GM11168 (cell line): ENCODE measurements around the gene RNU5D-1.
"Not testable (repeated sequence)": the region's sequence is repeated elsewhere in the genome, so short reads cannot be mapped to it uniquely, and the experiment has no call there.

Experiments used
- in situ Hi-C: fragments of 300-500 bp; cut with MboI; formaldehyde crosslinking; loops from one replicate; pipeline ENCODE4 v1.12.0; 2022; ENCODE audit warnings: low sequenced_read_pairs; ENCODE audit not compliant: unreplicated experiment

RNU5D-1 gene

GRCh38 chr1:44730741-44731512, at the start of gene RNU5D-1:
TSS of gene RNU5D-1 (minus strand) at chr1:44731170.
- in situ Hi-C loops: no loop called here

- in situ Hi-C loops: no loop called here
Measured at GRCh38 chr1:44780583-44781121, 49.7 kb upstream of the RNU5D-1 start.

DNA sequence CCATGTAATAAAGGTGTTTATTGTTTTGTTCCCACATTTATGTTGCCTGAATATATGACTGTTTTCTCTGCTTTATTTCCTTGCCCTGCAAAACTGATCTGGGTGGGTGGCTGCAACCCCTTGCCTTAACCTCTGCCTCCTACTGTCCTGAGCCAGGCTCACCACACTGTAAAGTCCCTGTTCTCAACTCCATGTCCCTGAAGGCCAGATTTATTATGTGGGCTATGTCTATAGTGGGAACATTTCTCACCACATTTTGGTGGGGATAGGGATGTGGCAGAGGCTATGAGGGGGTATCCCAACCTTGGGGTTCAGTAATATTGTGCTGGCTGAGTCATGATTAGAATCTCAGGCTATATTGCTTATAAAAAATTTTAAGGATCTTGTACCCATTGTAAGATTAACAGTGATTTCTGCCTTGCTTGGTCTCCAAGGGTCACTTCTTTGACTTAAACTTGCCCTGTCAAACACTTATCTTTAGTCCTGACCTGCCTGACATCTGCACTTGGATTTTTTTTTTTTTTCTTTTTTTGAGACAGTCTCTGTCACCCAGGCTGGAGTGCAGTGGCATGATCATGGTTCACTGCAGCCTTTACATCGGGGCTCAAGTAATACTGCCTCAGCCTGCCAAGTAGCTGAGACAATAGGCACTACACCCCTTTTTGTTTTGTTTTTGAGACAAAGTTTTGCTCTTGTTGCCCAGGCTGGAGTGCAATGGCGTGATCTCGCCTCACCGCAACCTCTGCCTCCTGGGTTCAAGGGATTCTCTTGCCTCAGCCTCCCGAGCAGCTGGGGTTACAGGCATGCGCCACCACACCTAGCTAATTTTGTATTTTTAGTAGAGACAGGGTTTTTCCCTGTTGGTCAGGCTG, 48.0 kb upstream of the RNU5D-1 start:
- in situ Hi-C loops: no loop called here

DNA sequence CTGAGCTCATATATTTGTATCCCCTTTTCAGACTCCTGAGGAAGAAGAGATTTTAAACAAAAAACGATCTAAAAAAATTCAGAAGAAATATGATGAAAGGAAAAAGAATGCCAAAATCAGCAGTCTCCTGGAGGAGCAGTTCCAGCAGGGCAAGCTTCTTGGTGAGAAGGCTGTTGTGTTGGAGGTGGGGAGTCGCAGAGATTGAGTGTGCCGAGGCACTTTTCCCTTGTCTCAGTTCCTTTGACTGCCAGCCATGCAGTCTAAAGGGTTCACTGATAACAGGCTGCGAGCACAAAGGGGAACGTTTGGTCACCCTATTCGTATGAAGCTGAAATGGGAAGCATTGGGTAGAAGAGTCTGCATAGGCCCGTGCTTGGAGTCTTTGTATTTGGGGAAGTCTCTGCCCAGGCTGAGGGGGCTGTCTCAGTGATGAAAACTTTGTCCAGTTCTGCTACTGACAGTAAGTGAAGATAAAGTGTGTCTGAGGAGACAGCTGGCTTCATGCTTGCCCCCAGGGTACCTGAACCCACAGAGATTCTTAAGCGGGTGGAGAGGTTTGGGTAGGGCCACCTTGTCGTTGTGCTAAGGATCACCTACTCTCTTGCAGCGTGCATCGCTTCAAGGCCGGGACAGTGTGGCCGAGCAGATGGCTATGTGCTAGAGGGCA, 47.1 kb upstream of the RNU5D-1 start:
- in situ Hi-C loops: no loop called here

DNA sequence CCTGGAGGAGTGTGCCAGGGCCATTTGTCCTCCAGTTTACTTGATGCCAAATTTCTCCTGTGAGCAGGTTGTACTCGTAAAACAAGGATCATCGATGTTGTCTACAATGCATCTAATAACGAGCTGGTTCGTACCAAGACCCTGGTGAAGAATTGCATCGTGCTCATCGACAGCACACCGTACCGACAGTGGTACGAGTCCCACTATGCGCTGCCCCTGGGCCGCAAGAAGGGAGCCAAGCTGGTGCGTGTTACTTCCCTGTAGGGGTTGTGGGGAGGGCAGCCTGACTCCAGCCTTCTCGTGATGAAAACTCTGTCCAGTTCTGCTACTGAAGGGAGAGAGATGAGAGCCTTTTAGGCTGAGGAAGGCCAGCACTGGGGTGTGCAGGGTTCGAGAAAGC, 46.6 kb upstream of the RNU5D-1 start:
- in situ Hi-C loops: no loop called here

GRCh38 chr1:44776730-44777068, 45.7 kb upstream of the RNU5D-1 start:
- in situ Hi-C loops: no loop called here

DNA sequence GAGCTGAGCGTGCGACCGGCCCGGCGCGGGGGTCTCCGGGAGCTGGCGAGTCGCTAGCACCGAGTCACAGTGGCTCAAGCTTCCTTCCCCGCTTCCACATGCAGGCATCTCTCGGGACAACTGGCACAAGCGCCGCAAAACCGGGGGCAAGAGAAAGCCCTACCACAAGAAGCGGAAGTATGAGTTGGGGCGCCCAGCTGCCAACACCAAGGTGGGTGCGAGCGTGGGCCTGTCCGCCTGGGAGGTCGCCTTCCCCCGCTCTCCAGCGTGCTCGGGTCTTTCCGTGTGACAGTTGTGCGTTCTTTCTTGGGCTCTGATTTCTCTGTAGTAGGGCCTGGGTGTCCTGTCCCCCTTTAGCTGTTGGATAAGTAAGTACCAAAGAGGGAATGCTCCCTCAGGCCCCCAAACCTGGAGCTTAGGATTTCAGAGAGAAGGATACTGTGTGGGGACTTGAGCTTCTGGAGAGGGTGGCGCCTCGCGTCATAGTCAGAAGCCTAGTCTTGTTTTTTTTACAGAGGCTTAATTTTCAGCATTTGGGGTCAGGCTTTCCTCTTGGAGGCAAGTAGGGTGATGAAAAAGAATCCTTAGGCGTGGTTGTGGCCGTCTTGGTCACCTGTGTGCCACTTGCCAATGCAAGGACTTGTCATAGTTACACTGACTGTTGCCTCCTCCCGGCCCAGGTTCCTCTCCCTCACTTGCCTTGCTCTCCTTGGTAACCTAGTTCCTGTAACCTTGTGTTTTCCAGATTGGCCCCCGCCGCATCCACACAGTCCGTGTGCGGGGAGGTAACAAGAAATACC, 45.2 kb upstream of the RNU5D-1 start:
- in situ Hi-C loops: no loop called here

DNA sequence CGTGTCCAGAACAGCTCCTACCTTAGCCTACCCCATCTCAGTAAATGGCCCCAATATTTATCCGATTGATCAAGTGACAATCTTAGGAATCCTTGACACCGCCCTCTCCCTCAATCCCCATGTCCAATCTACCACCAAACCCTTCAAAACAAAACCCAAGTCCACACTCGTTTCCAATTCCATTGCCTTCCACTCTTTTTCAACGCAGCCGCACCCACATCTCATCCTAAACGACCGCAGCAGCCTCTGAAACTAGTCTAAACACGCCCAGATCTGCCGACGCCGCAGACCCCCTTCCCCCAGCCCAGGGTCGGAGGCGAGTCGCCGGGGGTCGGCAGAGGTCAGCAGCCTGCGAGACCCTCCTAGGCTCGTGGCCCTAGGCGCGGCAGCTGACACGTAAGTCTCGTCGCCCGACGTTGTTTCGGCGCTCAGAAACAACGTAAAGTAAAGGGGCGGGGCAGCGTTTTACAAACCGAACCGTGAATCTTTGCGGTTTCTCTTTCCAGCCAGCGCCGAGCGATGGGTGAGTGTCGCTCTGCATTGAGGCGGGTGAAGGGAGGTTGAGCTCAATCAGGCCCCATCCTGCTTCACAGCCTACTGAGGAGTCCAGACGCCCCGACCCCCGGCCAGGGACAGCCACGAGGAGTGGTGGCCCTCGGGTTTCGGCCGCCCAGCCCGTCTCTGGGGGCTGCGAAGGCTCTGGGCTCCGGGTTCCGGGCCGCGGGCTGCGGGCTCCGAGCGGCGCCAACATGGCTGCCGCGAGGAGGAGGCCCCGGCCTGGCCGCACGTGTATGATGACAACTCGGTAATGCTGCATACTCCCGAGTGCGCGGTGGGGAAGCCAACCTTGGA, 44.3 kb upstream of the RNU5D-1 start, which contains the start of gene RPS8:
Gene RPS8 (plus strand): TSS at position 463 of the 852 bp plus-strand sequence. CDS start 57 bp downstream, at position 520.
- in situ Hi-C loops: no loop called here

DNA sequence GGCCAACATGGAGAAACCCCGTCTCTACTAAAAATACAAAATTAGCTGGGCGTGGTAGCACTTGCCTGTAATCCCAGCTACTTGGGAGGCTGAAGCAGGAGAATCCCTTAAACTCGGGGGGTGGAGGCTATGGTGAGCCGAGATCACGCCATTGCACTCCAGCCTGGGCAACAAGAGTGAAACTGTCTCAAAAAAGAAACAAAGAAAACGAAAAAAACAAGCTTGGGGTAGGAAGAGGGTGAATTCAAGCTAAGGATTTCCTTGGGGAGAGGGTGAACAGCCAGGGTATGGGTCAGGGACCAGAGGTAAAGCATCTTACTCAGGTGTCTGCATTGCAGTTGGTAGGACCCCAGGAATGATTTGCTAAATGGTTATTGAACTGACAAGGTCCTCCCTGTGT, 35.5 kb upstream of the RNU5D-1 start:
- in situ Hi-C loops: not testable (repeated sequence)

DNA sequence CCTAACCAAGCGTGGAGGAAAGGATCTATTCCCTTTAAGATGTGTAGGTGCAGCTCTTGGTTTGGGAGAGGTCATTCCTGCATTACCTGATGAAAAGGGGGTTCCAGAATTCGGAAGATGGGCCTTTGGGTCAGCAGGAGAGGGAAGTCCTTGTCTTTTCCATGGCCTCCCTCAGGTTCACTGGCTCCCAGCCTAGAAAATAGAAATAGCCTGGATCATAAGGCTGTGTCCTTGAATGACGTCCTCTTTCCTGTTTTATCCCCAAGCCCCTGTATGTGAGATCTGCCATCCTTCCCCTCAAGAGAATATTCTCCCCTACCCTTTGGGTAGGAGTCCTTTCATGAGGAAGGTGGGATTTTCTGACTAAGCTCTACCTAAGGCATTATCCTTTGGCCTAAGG, 29.9 kb upstream of the RNU5D-1 start:
- in situ Hi-C loops: no loop called here

DNA sequence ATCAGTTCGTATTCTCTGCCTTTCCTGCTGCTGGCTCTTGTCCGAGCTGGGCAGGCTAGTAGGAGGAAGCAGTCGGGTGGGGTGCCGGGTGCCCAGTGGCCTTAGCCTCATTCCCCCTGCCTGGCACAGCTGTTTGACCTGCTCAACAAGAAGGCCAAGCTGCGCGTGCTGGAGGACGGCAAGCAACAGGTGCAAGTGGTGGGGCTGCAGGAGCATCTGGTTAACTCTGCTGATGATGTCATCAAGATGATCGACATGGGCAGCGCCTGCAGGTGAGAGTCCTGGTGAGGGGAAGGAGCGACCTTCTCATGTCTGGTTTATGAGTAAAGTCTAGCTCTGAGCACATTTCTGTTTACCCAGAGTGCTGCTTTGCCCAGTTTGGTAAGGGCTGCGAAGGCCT, 28.1 kb upstream of the RNU5D-1 start:
- in situ Hi-C loops: no loop called here

DNA sequence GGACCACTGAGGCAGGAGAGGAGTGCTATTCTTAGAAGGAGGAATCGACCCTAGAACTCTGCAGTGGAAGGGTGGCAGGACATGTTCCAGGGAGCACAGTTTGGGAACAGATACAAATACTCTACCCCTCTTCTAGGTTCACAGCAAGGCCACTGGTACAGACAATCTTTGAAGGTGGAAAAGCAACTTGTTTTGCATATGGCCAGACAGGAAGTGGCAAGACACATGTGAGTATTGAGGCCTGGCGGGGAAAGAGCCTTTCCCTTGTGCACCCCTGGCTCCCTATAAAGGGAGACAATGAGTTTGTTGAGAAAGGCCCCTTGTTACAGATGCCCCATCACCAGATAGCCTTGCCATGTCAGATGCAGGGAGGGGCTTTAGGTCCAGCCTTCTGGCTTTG, 26.4 kb upstream of the RNU5D-1 start:
- in situ Hi-C loops: no loop called here

DNA sequence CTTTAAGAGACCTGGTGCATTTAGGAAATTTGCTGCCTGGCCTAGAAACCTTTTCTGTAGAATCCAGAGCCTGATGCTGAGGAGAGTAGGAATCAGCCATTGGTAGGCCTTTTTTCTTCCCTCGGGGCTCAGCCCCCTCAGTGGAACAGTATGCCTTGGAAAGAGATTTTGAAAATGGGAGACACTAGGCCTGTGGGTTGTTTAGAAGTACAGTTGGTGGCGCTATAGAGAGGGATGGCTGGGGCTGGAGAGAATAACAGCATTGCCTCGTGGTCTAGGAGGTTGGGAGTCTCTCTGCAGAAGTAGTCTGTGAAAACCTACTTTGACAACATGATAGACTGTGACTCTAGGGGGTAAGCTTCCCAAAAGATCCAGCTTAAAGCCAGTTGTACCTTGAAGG, 16.9 kb upstream of the RNU5D-1 start:
- in situ Hi-C loops: no loop called here

DNA sequence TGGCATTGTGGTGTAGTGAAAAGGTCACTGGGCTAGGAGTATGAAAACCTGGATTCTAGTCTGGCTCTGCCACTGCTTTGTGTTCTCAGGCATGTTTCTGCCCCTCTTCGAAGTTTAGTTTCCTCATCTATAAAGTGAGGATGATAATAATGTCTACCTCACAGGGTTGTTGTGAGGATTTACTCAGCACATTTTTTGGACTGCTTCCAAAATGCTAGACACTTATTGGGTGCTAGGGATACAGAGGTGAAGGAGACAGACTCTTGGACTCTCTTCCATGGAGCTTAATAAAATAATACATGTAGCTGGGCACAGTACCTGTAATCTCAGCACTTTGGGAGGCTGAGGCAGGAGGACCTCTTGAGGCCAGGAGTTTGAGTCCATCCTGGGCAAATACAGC, 12.2 kb upstream of the RNU5D-1 start:
- in situ Hi-C loops: no loop called here

- in situ Hi-C loops: no loop called here
Measured at GRCh38 chr1:44740179-44740617, 9.2 kb upstream of the RNU5D-1 start.

DNA sequence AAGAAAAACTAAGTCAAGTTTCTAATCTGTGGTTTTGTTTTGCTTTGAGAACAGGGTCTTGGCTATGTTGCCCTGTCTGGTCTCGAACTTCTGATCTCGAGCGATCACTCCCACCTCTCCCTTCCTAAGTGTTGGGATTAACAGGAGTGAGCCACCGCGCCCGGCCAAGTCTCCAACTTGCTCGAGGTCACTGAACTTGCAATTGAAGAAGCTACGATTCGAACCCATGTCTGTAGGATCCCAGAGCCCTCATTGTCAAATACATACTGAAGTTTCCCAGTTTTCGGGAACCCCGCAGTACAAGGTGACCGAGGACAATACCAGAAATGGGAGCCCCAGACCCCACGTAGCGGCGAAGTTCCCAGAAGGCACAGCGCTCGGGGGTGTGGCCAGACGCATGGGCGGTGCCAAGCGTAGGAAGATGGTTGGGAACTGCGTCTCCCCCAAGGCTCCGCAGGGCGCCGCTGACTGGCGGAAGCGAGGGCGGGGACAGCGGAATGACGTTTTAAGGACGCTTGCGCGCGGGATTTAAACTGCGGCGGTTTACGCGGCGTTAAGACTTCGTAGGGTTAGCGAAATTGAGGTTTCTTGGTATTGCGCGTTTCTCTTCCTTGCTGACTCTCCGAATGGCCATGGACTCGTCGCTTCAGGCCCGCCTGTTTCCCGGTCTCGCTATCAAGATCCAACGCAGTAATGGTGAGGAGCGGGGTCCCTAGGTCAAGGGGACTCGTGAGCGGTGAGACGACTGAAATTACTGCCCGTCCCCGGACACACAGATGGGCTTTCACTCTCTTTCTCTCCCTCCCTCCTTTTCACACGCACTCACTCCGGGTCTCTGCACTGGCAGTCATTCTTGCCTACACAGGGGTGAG, 8.6 kb upstream of the RNU5D-1 start, which contains the start of gene KIF2C:
Gene KIF2C (plus strand): TSS at position 531 of the 872 bp plus-strand sequence. CDS start 96 bp downstream, at position 627.
- in situ Hi-C loops: loop anchor here (5.0 kb wide), 1 partner anchor 33 kb away; no protein-coding TSS in a partner anchor

DNA sequence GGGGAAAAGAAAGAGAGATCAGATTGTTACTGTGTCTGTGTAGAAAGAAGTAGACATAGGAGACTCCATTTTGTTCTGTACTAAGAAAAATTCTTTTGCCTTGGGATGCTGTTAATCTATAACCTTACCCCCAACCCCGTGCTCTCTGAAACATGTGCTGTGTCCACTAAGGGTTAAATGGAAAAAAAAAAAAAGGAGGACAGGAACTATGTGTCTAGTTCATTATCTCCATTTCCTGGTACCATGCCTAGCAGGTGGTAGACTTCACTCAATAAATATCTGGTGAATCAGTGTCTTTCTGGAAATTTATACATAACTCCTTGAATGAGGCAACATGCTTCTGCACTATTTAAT, 8.0 kb upstream of the RNU5D-1 start:
- in situ Hi-C loops: loop anchor here (5.0 kb wide), 1 partner anchor 33 kb away; no protein-coding TSS in a partner anchor

DNA sequence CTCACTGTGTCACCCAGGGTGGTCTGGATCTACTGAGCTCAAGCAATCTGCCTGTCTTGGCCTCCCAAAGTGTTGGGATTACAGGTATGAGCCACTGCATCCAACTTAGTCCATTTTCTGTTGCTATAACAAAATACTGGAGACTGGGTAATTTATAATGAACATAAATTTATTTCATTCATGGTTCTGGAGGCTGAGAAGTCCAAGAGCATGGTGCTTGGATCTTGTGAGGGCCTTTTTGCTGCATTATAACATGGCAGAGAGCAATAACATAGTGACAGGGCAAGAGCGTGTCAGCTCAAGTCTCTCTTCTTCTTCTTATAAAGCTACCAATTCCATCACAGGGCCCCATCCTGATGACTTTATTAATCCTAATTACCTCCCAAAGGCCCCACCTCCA, 5.0 kb upstream of the RNU5D-1 start:
- in situ Hi-C loops: loop anchor here (5.0 kb wide), 1 partner anchor 36 kb away; no protein-coding TSS in a partner anchor
